GM12864 (cell line): Measurements from ENCODE around the gene PPP6R3.
"Not testable (repeated sequence)": the region's sequence is repeated elsewhere in the genome, so short reads cannot be mapped to it uniquely, and the experiment has no call there.

ENCODE experiments used
- DNase-seq: peaks from one replicate; pipeline ENCODE4 v3.0.0-alpha.2; 2011; ENCODE audit warnings: low read depth
- H3K4me3 ChIP-seq: 2 replicates; pipeline ENCODE4 v1.5.1; 2011; ENCODE audit warnings: mild to moderate bottlenecking, low read depth, low read length, control low read depth
- TF ChIP-seq, protein P1 (sequence below): IDR thresholded peaks from 2 replicates; pipeline ENCODE4 v1.5.1; 2011; ENCODE audit warnings: low read depth, mild to moderate bottlenecking, moderate library complexity, low read length, control low read depth, inconsistent platforms; ENCODE audit errors: missing control alignments

Gene PPP6R3

DNA sequence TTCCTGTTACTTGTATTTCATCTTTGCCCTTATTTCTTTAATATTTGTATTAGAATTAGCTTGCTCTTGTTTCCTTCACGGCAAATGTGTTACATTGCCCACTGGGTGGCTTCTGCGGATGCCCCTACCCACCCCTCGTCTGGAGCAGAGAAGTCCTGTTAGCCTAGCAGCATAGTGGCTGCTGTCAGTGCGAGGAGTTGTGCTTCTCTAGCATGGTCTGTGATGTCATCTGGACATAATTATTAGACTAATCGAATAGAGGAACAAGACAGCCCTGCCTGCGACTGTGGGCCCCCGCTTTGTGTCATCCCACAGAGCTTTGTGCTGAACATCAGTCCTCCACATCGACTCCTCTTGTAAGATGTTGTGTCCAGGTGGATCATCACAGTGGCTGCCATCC, 74.5 kb downstream of the PPP6R3 start:
- H3K4me3 ChIP-seq: no peak overlapping the region
- TF ChIP-seq, protein P1, sequence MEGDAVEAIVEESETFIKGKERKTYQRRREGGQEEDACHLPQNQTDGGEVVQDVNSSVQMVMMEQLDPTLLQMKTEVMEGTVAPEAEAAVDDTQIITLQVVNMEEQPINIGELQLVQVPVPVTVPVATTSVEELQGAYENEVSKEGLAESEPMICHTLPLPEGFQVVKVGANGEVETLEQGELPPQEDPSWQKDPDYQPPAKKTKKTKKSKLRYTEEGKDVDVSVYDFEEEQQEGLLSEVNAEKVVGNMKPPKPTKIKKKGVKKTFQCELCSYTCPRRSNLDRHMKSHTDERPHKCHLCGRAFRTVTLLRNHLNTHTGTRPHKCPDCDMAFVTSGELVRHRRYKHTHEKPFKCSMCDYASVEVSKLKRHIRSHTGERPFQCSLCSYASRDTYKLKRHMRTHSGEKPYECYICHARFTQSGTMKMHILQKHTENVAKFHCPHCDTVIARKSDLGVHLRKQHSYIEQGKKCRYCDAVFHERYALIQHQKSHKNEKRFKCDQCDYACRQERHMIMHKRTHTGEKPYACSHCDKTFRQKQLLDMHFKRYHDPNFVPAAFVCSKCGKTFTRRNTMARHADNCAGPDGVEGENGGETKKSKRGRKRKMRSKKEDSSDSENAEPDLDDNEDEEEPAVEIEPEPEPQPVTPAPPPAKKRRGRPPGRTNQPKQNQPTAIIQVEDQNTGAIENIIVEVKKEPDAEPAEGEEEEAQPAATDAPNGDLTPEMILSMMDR: no peak
- DNase-seq: no peak

DNA sequence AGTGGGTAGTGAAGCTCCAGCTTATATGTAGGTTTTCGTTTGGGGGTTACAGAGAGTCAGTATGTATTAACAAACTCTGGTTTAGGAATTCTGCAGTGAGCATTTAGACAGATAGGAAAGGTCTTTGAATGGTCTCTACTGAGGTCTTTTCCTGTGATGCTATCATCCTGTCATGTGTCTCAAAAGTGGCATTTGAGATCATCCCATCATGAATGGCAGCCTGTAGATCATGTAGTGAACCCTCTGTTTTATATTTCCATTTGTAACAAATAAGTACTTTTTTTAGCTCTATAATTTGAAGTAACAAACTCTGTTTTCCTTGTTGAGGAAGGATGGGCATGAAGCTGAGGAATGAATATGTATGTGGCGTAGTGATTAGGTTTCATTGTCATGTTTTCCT, 76.2 kb downstream of the PPP6R3 start:
- DNase-seq: no peak
- TF ChIP-seq, protein P1: no peak
- H3K4me3 ChIP-seq: no peak overlapping the region

DNA sequence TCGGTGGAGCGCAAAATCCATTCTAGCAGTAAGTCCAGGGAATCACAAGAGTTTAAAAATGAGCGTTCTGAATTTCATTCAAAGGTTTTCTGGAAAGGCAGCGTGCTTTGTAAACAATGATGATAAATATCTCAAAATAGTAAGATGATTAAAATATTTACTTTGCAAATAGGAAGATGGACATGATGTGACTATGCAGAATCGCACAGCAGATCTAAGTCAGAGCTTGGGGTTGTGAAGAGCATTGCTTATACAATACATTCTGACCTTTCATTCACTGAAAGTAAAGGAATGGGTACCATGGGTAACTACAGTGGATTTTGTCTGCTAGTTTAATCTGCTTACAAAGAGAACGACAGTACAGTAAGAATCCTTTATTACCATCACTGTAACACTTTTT, 77.5 kb downstream of the PPP6R3 start:
- no peak overlapping the region for H3K4me3 ChIP-seq
- no peak for DNase-seq

DNA sequence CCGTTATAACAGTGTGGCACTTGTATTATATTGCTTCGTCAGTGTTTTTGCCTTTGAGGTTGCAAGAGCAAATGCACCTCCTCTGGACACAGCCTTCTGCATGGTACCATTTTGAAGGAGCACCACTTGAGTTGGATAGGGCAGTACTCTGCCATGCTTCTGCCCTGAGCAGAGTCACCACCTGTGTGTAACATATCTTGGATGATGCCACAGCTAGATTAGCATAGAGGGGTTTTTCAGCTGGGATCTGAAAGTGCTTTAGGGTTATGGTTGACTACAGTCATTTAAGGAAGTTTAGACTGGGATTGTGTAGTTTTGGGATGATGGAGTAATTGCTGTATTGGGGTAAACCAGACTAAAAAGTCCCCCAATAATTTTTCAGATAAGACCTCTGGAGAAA, 78.8 kb downstream of the PPP6R3 start:
- no peak for DNase-seq
- TF ChIP-seq, protein P1: no peak
- no peak overlapping the region for H3K4me3 ChIP-seq

More for the DNA sequence above, 77.5 kb downstream of the PPP6R3 start:
- TF ChIP-seq, protein P1: no peak

DNA sequence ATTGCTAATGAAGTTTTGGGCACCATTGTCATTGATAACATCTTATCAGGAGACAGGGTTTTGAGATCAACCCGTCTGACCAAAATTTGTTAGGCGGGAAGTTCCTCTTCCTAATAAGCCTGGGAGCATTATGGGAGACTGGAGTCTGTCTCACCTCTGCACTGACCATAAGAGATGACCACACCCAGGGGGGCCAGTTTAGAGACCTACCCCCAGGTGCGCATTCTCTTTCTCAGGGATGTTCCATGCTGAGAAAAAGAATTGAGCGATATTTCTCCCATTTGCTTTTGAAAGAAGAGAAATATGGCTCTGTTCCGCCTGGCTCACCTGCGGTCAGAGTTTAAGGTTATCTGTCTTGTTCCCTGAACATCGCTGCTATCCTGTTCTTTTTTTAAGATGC, 80.0 kb downstream of the PPP6R3 start:
- not testable (repeated sequence) for DNase-seq

DNA sequence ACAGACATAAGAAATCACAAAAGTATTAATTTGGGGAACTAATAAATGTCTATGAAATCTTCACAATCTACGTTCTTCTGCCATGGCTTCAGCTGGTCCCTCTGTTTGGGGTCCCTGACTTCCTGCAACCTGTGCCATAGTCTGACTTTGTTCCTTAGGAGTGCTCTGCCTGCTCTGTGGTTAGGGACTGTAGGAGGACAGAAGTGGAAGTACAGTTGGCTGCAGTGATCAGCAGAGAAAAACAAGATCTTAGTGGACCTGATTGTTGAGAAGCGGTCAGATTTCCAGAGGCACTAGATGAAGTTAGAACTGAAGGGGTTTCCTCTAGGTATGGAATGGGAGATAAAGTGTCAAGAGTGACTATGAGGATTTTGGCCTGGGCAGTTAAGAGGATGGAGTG, 80.6 kb downstream of the PPP6R3 start:
- TF ChIP-seq, protein P1: no peak
- DNase-seq: no peak
- H3K4me3 ChIP-seq: no peak overlapping the region

More for the DNA sequence above, 80.0 kb downstream of the PPP6R3 start:
- H3K4me3 ChIP-seq: not testable (repeated sequence)

DNA sequence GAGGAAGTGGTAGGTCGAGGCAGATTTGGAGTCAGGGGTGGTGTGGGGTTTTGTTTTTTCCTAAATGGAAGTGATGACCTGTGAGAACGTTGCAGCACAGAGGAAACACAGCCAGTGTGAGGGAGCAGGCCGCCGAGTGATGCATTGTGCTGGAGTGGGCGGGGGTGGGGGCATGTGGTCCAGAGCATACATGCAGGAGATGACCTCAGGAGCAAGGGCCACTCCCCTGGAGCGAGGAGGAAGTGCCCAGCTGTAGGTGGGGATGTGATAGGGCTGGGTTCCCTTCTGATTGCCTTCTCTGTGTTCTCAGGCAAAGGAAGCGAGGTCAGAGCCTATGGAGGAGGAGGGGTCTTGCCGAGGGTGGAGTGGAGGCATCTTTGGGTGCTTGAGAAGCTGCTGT, 81.4 kb downstream of the PPP6R3 start:
- TF ChIP-seq, protein P1: no peak
- no peak for DNase-seq
- H3K4me3 ChIP-seq: no peak overlapping the region

DNA sequence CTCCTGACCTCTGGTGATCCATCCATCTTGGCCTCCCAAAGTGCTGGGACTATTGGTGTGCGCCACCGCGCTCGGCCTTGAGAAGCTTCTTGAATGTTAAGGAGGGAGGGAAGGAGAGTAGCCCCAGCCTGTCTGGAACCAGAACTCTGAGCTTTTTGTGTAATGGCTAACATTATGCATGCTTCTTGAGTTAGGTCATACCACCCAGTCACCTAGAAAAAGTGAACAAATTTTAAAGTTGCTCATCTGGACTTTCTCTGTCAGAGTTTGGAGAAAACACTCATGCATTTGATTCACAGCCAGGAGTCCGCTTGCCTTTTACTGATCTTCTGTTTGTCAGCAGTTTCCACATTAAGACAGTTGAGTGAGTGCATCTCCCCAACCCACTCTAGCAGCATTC, 82.1 kb downstream of the PPP6R3 start:
- no peak overlapping the region for H3K4me3 ChIP-seq
- DNase-seq: no peak
- TF ChIP-seq, protein P1: no peak
